Measurements from ENCODE around the gene CFAP20DC. TPM values are rescaled to one million over a fixed set of nuclear protein-coding genes. Genes with fewer than 3 reads are reported as not detected.

Gene CFAP20DC
- total and polyA plus RNA-seq, 11 donors, result 0.07 to 0.27 (median 0.11) TPM; not detected in 5

DNA sequence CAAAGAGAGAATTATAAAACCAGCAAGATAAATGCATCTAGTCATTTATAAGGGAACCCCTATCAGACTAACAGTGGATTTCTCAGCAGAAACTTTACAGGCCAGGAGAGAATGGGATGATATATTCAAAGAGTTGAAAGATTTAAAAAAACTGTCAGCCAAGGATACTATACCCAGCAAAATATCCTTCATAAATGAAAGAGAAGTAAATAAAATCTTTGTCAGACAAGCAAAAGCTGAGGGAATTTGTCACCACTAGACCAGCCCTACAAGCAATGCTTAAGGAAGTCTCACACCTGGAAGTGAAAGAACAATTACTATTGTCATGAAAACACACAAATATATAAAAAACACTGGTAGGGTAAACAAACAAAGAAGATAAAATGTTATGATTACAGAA lies 269.9 kb downstream of the CFAP20DC start:
- no peak for DNase-seq
- Histone ChIP-seq H3K9me3 (peaks cover 0 to 44% (median 22%) of the 10 kb centered on the region in 12 donors), H3K27me3 (no peaks in the 10 kb centered on the region), H3K4me3 (no peak overlapping the region), H3K36me3 (no peaks in the 10 kb centered on the region), H3K4me1 (no peaks in the 10 kb centered on the region), H3K27ac (no peak overlapping the region)
- no peak for ATAC-seq
- no peak for TF ChIP-seq POLR2A (IDR thresholded peaks at IDR 0.05)
- TF ChIP-seq, protein P1, sequence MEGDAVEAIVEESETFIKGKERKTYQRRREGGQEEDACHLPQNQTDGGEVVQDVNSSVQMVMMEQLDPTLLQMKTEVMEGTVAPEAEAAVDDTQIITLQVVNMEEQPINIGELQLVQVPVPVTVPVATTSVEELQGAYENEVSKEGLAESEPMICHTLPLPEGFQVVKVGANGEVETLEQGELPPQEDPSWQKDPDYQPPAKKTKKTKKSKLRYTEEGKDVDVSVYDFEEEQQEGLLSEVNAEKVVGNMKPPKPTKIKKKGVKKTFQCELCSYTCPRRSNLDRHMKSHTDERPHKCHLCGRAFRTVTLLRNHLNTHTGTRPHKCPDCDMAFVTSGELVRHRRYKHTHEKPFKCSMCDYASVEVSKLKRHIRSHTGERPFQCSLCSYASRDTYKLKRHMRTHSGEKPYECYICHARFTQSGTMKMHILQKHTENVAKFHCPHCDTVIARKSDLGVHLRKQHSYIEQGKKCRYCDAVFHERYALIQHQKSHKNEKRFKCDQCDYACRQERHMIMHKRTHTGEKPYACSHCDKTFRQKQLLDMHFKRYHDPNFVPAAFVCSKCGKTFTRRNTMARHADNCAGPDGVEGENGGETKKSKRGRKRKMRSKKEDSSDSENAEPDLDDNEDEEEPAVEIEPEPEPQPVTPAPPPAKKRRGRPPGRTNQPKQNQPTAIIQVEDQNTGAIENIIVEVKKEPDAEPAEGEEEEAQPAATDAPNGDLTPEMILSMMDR (IDR thresholded peaks at IDR 0.05), result no peak
- intact Hi-C loops (cut with DNase I), result no loop called here

DNA sequence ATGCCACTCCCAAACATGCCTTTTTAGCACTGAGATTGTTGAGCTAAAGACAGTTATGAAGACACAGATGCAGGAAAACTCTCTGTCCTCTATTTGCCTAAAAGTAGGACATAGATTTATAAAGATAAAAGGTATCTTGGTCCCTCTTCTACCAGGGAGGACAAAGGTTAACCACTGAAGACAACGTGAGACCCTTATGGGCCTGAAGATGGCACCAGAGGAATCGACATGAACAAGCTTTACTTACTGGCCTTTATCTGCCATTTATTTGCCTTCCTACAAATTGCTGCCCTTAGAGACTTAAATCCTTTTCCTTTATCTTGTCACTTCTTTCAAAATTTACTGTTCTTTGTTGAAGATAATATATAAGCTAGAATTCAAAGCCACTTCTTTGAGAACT lies 273.6 kb downstream of the CFAP20DC start:
- no peak for ATAC-seq
- TF ChIP-seq, protein P1 (IDR thresholded peaks at IDR 0.05), result no peak
- TF ChIP-seq POLR2A (IDR thresholded peaks at IDR 0.05), result no peak
- Histone ChIP-seq H3K36me3 (no peaks in the 10 kb centered on the region), H3K4me3 (no peak overlapping the region), H3K9me3 (peaks cover 0 to 31% (median 22%) of the 10 kb centered on the region in 12 donors), H3K4me1 (no peaks in the 10 kb centered on the region), H3K27me3 (no peaks in the 10 kb centered on the region), H3K27ac (no peak overlapping the region)
- intact Hi-C loops (cut with DNase I), result no loop called here
- DNase-seq, result no peak
- 60 to 75% (median 66%) methylated on average over 2 of the region's 2 CpGs for WGBS, 4 donors

- H3K9me3 ChIP-seq, result peaks cover 0 to 2% (median 0%) of the 10 kb centered on the region in 12 donors
- TF ChIP-seq POLR2A (IDR thresholded peaks at IDR 0.05), result no peak
- TF ChIP-seq, protein P1 (IDR thresholded peaks at IDR 0.05), result no peak
- ATAC-seq (no peak), DNase-seq (no peak)
- no peak overlapping the region for H3K27ac ChIP-seq
- H3K4me3 ChIP-seq, result no peak overlapping the region
- intact Hi-C loops (cut with DNase I), result no loop called here
- no peaks in the 10 kb centered on the region for H3K36me3 ChIP-seq
- H3K4me1 ChIP-seq, result no peaks in the 10 kb centered on the region
- H3K27me3 ChIP-seq, result no peaks in the 10 kb centered on the region
Observed at GRCh38 chr3:58772462-58772861, 277.4 kb downstream of the CFAP20DC start.

- 48 to 68% (median 59%) methylated on average over 4 of the region's 4 CpGs for WGBS, 4 donors
- TF ChIP-seq, protein P1 (IDR thresholded peaks at IDR 0.05), result no peak
- TF ChIP-seq POLR2A (IDR thresholded peaks at IDR 0.05), result no peak
- H3K4me3 ChIP-seq, result no peak overlapping the region
- no peak for DNase-seq
- H3K36me3 ChIP-seq, result no peaks in the 10 kb centered on the region
- intact Hi-C loops (cut with DNase I), result no loop called here
- no peak for ATAC-seq
- no peaks in the 10 kb centered on the region for H3K4me1 ChIP-seq
- H3K27me3 ChIP-seq, result no peaks in the 10 kb centered on the region
- H3K27ac ChIP-seq, result no peak overlapping the region
- peaks cover 0 to 12% (median 1%) of the 10 kb centered on the region in 12 donors for H3K9me3 ChIP-seq
Observed at GRCh38 chr3:58769065-58769464, 280.8 kb downstream of the CFAP20DC start.
